Measurements from ENCODE around the gene ANKK1.
A peak's percentile ranks its signal among the peaks of the same experiment; 100 is the strongest.

Gene ANKK1

GRCh38 chr11:113410414-113411135 is 23.0 kb downstream of the ANKK1 start:
- DNase-seq (no peak), ATAC-seq (no peak)

DNA sequence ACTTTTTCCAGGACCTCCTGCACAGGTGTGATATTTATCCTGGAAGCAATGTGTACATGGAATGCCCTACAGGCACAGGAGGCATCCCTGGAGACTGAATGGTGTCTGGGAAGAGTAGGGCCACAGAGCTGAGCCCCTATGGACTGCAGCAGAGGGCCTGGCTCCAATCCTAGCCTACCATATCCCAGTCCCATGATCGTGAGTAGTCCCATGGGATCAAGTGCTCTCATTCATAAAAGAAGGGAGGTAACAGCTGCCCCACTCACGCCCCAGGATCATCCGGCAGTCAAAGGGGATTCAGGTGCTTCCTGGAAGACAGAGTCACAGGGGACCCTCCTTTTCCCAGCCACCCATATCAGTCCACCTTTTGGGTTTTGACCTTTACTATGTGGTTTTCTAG is 24.0 kb downstream of the ANKK1 start:
- ATAC-seq, result no peak
- DNase-seq, result no peak

- DNase-seq (no peak), ATAC-seq (no peak)
Measured at GRCh38 chr11:113412675-113413074, 25.1 kb downstream of the ANKK1 start.

- no peak for ATAC-seq
- no peak for DNase-seq
Measured at GRCh38 chr11:113415343-113415742, 27.8 kb downstream of the ANKK1 start.

DNA sequence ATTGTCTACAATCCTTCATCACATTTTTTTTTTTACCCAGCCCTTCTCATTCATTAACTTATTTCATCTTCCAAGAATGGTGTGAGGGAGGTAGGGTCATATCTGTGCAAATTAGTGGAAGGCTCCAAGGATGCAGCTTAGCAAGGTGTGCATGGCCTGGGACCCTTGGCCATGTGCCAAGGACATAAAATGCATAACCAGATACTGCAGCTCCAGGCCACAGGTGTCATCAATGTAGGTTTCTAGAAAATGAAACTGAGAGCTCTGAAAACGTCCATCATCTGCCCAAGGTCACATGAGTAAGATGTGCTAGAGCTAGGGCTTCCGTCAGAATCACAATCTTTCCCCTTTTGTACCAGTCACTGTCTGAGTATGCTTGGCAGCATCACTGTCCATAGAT is 29.8 kb downstream of the ANKK1 start:
- DNase-seq (no peak), ATAC-seq (no peak)

DNA sequence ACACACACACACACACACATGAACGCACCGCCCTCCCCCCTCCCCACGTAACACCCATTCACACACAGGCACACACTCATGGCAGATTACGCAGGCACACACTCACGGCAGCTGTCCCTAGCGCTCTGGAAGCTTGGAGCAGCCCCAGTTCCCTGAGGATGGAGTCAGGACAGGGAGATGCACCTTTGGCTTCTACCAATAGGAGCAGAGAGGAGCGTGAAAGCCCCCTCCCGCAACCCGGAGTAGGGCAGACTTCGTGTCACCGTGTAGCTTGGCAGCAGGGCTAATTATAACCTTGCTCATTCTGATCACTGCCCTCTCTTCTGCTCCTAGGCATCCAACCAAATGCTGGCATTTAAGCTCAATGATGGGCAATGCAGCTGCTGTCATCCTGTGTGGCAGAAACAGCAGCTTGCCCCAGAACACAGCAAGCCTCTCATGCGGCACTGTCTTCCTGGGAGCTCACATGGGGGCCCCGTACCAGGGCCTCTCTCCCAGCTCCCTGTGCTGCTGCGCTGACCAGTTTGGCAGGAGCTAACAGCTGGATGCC is 31.9 kb downstream of the ANKK1 start:
- ATAC-seq (no peak), DNase-seq (no peak)

DNA sequence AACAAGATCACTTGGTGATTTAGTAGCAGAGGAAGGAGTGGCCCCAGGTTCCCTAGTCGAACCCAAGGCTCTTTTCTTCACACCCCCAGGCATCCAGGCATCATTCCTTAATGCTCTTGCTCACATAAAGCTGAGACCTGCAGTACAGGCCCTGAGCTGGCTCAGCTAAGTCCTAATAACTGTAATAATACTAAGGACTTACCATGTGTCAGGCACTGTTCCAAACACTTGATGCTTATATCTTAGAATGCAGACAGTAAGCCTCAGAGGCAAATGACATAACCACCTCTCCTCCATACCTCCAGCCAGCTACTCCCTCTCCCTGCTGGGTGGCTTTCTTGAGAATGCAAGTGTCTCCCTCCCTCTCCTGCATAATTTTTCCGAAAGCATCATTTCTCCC is 33.2 kb downstream of the ANKK1 start:
- no peak for ATAC-seq
- no peak for DNase-seq

DNA sequence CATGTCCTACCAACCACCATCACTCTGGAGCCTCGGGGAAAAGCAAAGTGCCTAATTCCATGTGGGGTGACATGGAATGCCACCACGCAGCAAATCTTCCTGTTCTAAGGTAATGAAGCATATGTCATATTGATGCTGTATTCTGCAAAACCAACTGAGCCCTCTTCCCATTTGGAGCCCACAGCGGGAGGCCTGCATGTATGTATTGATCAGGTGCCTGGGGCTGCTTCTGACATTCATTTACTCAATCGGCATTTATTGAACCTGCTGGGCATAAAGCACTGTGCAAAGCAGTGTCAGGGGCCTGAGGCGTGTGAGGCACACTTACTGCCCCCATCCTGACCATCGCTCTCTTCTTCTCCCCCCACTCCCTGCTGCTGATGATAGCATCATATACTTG is 39.1 kb downstream of the ANKK1 start:
- DNase-seq (no peak), ATAC-seq (no peak)

DNA sequence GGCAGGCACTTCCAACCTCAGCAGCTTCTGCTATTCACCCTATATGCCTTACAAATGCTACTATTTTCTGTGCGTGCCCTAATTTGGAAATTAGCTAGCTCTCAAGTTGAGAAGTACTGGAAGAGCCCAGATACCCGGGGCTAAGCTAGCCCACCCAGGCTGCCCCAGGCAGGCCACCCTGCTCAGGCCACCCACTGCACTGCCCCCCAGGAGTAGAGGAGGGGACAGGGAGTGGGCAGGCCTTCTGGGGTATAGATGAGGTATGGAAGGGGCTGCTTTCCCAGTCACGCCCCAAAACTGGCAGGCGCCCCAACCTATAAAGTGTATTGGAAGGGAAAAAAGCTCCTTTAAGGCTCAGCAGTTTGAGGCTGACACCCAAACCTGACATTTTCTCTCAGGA is 44.2 kb downstream of the ANKK1 start:
- ATAC-seq, result no peak
- no peak for DNase-seq

GRCh38 chr11:113435190-113435968 is 47.8 kb downstream of the ANKK1 start:
- DNase-seq, result no peak
- ATAC-seq, result peak; percentile 19

DNA sequence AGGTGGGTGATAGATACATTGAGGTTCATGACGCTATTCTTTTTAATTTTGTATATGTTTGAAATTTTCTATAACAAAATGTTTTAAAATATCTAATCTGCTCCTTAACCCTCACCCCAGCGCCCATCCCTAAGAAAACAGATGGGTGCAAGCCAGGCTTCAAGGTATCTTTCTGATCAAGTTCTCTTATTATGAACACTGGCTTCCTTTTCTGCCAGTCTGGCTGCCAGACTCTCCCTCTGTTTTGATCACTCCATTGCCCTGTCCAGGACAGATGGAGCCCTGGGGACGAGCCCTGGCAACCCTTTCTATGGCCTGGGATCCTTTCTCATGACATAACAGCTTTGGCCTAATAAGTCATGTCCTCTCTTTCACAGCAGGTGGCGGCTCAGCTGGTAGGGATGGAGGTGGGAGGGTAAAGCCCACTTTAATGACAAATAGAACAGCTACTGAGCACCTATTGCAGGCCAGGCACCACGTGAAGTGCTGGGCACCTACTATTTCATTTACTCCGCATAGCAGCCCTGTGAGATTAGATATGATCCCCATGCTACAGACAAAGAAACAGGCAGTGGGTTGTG is 49.2 kb downstream of the ANKK1 start:
- DNase-seq, result no peak
- no peak for ATAC-seq

GRCh38 chr11:113440816-113441215 is 53.2 kb downstream of the ANKK1 start:
- no peak for DNase-seq

GRCh38 chr11:113444502-113445123 is 57.0 kb downstream of the ANKK1 start:
- DNase-seq, result no peak
- ATAC-seq, result no peak

More at GRCh38 chr11:113440816-113441215, 53.2 kb downstream of the ANKK1 start:
- ATAC-seq, result no peak

GRCh38 chr11:113446112-113446511 is 58.5 kb downstream of the ANKK1 start:
- ATAC-seq (no peak), DNase-seq (no peak)

DNA sequence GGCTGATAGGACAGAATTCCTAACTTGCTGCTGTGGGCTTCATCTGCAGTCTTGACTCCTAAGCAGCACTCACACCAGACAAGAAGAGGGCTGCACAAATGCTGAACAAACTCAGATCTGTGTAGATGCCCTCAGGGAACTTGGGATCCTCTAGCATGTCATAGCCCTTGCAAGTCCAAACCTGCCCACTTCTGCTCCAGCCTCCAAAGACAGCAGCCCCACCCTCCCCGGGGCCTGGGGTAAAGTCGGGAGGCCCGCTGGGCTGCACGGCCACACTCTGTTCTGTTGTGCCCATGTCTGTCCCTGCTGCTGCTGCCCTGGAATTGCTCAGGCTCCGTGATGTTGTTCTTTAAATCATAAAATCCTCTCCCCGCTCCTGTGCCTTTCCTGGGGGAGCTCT is 59.4 kb downstream of the ANKK1 start:
- no peak for ATAC-seq
- DNase-seq, result no peak

GRCh38 chr11:113447621-113448315 is 60.2 kb downstream of the ANKK1 start:
- DNase-seq, result no peak
- ATAC-seq, result peak; percentile 58

DNA sequence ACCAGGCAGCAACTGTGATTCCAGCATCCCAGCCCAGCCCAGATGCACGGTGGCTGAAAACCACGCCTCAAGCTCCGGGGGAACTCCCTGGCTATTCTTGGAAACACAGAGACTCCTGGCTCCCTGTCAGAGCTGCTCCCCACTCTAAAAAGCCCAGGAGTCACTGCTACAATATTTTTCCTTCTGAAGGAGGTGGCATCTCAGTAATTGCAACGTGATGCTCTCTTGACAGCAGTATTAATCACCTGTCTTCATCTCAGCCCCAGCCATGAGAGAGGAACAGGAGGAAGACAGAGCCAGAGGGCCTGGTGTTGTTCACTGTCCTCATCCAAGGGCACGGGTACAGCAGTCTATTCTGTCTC is 60.7 kb downstream of the ANKK1 start:
- DNase-seq (no peak), ATAC-seq (no peak)

- ATAC-seq (no peak), DNase-seq (no peak)
Measured at GRCh38 chr11:113449743-113450142, 62.2 kb downstream of the ANKK1 start.
